HFF-Myc (cell line): ENCODE measurements around the gene DCTN1.

Experiments
- DNase-seq: peaks from one replicate; pipeline ENCODE4 v3.0.0-alpha.2; 2011; ENCODE audit warnings: low read depth; ENCODE audit errors: extremely low read depth
- H3K4me3 ChIP-seq: replicated peaks from 2 replicates; pipeline ENCODE4 v1.5.1; 2011; ENCODE audit warnings: low read depth, mild to moderate bottlenecking, control low read depth, low read length
- TF ChIP-seq, protein P1 (sequence below): IDR thresholded peaks from 2 replicates; pipeline ENCODE4 v1.5.1; 2012; ENCODE audit warnings: mild to moderate bottlenecking, low read depth, low read length, control low read depth; ENCODE audit errors: missing control alignments

The DCTN1 gene

DNA sequence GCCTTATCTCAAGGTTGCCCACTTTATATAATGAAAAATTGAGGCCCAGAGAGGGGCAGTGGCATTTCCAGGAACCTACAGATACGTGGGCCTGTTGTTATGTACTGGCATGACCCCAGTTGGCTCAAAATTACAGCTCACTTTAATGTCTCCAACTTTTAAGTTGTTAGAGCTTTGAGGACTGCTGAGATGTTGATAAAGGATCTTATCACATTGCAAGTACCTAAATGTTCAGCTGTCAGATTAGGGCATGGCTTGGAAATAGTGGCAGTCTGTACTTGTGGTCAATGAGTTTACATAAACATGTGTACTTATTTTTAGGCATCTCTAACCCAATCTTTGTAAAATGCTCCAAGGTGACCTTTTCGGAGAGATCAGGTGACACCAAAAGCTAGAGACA, 51.5 kb downstream of the DCTN1 start:
- DNase-seq, result no peak
- TF ChIP-seq, protein P1, sequence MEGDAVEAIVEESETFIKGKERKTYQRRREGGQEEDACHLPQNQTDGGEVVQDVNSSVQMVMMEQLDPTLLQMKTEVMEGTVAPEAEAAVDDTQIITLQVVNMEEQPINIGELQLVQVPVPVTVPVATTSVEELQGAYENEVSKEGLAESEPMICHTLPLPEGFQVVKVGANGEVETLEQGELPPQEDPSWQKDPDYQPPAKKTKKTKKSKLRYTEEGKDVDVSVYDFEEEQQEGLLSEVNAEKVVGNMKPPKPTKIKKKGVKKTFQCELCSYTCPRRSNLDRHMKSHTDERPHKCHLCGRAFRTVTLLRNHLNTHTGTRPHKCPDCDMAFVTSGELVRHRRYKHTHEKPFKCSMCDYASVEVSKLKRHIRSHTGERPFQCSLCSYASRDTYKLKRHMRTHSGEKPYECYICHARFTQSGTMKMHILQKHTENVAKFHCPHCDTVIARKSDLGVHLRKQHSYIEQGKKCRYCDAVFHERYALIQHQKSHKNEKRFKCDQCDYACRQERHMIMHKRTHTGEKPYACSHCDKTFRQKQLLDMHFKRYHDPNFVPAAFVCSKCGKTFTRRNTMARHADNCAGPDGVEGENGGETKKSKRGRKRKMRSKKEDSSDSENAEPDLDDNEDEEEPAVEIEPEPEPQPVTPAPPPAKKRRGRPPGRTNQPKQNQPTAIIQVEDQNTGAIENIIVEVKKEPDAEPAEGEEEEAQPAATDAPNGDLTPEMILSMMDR, result no peak
- H3K4me3 ChIP-seq, result no peak overlapping the region

DNA sequence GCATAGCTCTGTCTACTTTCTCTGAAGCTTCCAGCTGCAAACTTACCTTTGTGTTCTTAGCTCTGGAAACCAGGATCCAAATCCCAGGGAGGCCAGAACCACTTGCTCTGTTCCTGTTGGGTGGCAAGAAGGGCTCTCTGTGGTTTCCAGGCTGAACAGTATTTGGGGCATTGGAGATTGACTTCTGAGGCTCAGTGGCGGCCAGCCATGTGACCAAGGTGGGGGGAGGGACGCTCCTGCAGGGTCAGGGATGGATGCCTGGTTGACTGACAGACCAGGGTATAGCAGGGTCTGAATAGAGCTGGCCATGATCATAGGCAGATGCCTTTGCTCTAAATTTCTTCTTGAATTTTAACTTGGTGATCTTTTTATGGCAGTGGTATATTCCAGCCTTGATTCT, 52.0 kb downstream of the DCTN1 start:
- H3K4me3 ChIP-seq, result no peak overlapping the region
- TF ChIP-seq, protein P1, result no peak
- DNase-seq, result no peak

DNA sequence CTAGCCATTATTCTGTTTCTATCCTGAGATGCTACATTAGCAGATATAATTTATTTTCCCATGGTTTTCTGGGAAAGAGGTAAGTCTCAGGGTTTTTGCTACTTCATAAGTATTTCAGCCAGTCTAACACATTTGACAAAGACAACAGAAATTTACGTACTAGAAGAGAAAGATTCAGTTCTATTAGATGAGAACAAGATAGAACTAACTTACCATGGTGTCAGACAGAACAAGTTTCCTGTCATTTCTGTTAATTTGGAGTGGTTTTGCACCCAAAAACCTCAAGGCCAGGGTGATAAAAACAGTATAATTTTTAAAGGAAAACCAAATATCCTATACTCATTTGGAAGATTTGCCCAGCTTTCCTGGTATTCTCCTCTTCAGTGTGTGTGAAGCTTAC, 52.5 kb downstream of the DCTN1 start:
- TF ChIP-seq, protein P1, result no peak
- DNase-seq, result no peak
- no peak overlapping the region for H3K4me3 ChIP-seq

DNA sequence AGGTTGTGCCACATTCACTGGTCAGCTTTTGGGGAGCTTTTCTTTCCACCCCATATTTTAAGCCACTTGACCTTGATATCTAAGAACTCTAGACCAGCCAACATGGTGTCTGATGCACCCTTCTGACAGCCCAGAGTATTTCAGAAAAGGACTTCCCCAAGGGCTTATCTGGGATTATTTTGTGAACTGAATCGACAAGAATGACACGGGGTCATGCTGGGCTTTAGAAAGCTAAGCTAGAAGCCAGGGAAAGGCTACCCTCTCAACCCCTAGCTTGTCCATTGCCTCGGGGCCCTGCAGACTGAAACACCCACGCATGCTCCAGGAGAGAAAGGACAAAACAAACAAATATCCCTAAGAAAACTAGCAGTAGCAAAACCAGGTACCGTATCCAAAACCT, 52.9 kb downstream of the DCTN1 start:
- no peak for DNase-seq
- no peak overlapping the region for H3K4me3 ChIP-seq
- TF ChIP-seq, protein P1, result no peak

DNA sequence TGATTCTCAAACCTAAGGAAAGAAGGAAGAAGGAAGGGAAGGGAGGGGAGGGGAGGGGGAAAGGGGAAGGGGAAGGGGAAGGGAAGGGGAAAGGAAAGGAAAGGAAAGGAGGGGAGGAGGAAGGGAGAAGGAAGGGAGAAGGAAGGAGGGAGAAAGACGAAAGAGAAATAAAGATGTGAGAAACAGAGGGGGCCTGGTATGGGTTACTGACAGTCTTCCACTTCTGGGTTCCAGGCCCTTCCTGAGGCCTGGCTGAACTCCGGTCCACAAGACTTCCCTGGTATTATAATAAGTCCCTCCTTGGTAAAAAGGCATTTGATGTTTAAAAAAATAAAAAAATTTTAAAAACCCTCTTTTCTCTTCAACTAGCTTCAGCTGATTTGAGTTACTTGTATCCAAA, 54.3 kb downstream of the DCTN1 start:
- no peak for DNase-seq

DNA sequence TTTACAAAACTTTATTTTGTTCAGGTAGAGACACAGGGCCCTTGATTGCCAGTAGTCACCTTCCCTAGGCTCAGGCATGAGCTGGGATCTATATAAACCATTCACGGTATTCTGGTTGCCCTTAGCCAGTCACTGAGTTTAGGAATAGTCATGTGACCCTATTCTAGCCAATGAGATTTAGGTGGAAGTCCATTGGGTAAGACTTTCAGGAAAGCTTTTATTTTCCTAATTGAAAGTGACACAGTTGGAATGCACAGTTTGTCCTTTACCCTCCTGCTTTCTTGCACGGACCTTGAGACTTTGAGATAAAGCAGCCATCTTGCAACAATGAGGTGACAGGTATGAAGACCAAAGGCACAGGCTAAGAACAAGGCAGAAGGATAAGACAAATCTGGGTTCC, 58.4 kb downstream of the DCTN1 start:
- H3K4me3 ChIP-seq, result no peak overlapping the region
- no peak for DNase-seq
- TF ChIP-seq, protein P1, result no peak

More for the DNA sequence above, 54.3 kb downstream of the DCTN1 start:
- TF ChIP-seq, protein P1, result no peak
- no peak overlapping the region for H3K4me3 ChIP-seq

DNA sequence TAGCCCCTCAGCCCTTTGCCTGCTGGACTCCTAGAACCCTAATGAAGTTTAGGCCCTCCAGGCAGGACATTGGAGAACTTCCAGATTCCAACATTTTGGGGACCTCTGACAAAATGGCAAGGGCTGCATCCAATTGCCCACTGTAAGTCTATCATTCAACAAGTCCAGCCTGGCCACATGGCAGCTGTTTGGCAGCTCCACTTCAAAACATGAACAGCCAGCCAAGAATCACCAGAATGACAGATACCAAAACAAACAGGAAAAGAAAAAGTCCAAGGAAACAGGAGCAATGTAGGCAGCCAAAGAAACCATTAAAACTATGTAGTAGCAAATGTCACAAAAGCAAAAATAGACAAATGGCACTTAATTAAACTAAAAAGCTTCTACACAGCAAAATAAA, 62.4 kb downstream of the DCTN1 start:
- no peak for DNase-seq
- H3K4me3 ChIP-seq, result no peak overlapping the region
- TF ChIP-seq, protein P1, result no peak
